ENCODE measurements around the gene ODAD4.

- no peak for TF ChIP-seq CTCF (IDR thresholded peaks at IDR 0.05)
- TF ChIP-seq POLR2AphosphoS5 (IDR thresholded peaks at IDR 0.05), result no peak
- no peak for TF ChIP-seq POLR2A (IDR thresholded peaks at IDR 0.05)
Measured at GRCh38 chr17:42005166-42005565, 74.7 kb downstream of the ODAD4 start.
